ENCODE measurements around the gene SMC1B. TPM values are rescaled to one million over a fixed set of nuclear protein-coding genes. Genes with fewer than 3 reads are reported as not detected.

SMC1B gene
- total RNA-seq, 4 donors from 2014 or later, result not detected

- Histone ChIP-seq H3K27me3 (no peaks in the 10 kb centered on the region), H3K4me1 (peaks cover 0 to 43% (median 8%) of the 10 kb centered on the region in 3 donors), H3K9me3 (no peaks in the 10 kb centered on the region), H3K36me3 (no peaks in the 10 kb centered on the region), H3K27ac (peak within 1 kb of the TSS; percentile 36 to 94 (median 86)), H3K4me3 (peak within 1 kb of the TSS; percentile 54 to 77)
- 0% methylated on average over 2 of the region's 95 CpGs; no CpG with 5 or more reads in 1 of the 2 donors for WGBS, 2 donors (ENCODE audit: low coverage in 1 of 2)
- TF ChIP-seq POLR2AphosphoS5 (IDR thresholded peaks at IDR 0.05) (peak; percentile 64), POLR2A (IDR thresholded peaks at IDR 0.05) (peak; percentile 78 to 83), EP300 (IDR thresholded peaks at IDR 0.05) (no peak), CTCF (IDR thresholded peaks at IDR 0.05) (peak in 2 of 4 experiments; percentile 26 to 37)
- ATAC-seq, result peak; percentile 96
Measured at GRCh38 chr22:45309422-45310227, 103.8 kb downstream of the SMC1B start, which contains the start of gene FAM118A. FAM118A (plus strand) TSS chr22:45309934; CDS start chr22:45322380, 12,446 bp downstream.

- peaks cover 0 to 40% (median 8%) of the 10 kb centered on the region in 3 donors for H3K4me1 ChIP-seq
- H3K4me3 ChIP-seq, result peak overlapping the region; percentile 22 to 77
- TF ChIP-seq POLR2AphosphoS5 (IDR thresholded peaks at IDR 0.05) (no peak), EP300 (IDR thresholded peaks at IDR 0.05) (no peak), POLR2A (IDR thresholded peaks at IDR 0.05) (no peak), CTCF (IDR thresholded peaks at IDR 0.05) (no peak)
- peak overlapping the region; percentile 5 to 94 (median 86) for H3K27ac ChIP-seq
- H3K9me3 ChIP-seq, result no peaks in the 10 kb centered on the region
- H3K36me3 ChIP-seq, result no peaks in the 10 kb centered on the region
- WGBS, 2 donors (ENCODE audit: low coverage in 1 of 2), result 68 to 76% methylated on average over 6 to 18 of the region's 25 CpGs
- no peaks in the 10 kb centered on the region for H3K27me3 ChIP-seq
- ATAC-seq, result no peak
Measured at GRCh38 chr22:45308957-45309421, 104.4 kb downstream of the SMC1B start.

- no peak for ATAC-seq
- WGBS, 2 donors (ENCODE audit: low coverage in 1 of 2), result 86% methylated on average over 4 of the region's 6 CpGs; no CpG with 5 or more reads in 1 of the 2 donors
- H3K27me3 ChIP-seq, result no peaks in the 10 kb centered on the region
- H3K27ac ChIP-seq, result peak overlapping the region in 2 of 4 donors; percentile 86 to 94
- no peaks in the 10 kb centered on the region for H3K36me3 ChIP-seq
- no peaks in the 10 kb centered on the region for H3K9me3 ChIP-seq
- TF ChIP-seq POLR2AphosphoS5 (IDR thresholded peaks at IDR 0.05), result no peak
- no peak for TF ChIP-seq CTCF (IDR thresholded peaks at IDR 0.05)
- TF ChIP-seq EP300 (IDR thresholded peaks at IDR 0.05), result no peak
- TF ChIP-seq POLR2A (IDR thresholded peaks at IDR 0.05), result no peak
- peaks cover 0 to 35% (median 8%) of the 10 kb centered on the region in 3 donors for H3K4me1 ChIP-seq
- H3K4me3 ChIP-seq, result no peak overlapping the region
Measured at GRCh38 chr22:45308391-45308956, 104.9 kb downstream of the SMC1B start.

- no peak for ATAC-seq
- H3K27ac ChIP-seq, result no peak overlapping the region
- no peak for TF ChIP-seq CTCF (IDR thresholded peaks at IDR 0.05)
- TF ChIP-seq POLR2AphosphoS5 (IDR thresholded peaks at IDR 0.05), result no peak
- TF ChIP-seq POLR2A (IDR thresholded peaks at IDR 0.05), result no peak
- no peak for TF ChIP-seq EP300 (IDR thresholded peaks at IDR 0.05)
- H3K36me3 ChIP-seq, result no peaks in the 10 kb centered on the region
- H3K9me3 ChIP-seq, result no peaks in the 10 kb centered on the region
- H3K4me1 ChIP-seq, result peaks cover 0 to 18% (median 3%) of the 10 kb centered on the region in 3 donors
- WGBS, 2 donors (ENCODE audit: low coverage in 1 of 2), result 100% methylated on average over 1 of the region's 9 CpGs
- H3K27me3 ChIP-seq, result no peaks in the 10 kb centered on the region
- H3K4me3 ChIP-seq, result no peak overlapping the region
Measured at GRCh38 chr22:45306139-45306538, 107.3 kb downstream of the SMC1B start.

Data from gastroesophageal sphincter (tissue), 4 donors.